Measurements from ENCODE around the gene GPALPP1. TPM values are rescaled to one million over a fixed set of nuclear protein-coding genes. Genes with fewer than 3 reads are reported as not detected.

The GPALPP1 gene
- total RNA-seq, 1 donor from 2014 or later: 27.7 TPM

- TF ChIP-seq CTCF (IDR thresholded peaks at IDR 0.05; ENCODE audit: partially characterized antibody, unreplicated experiment): peak; percentile 55
- Mint-ChIP-seq H3K4me3 (ENCODE audit: unreplicated experiment) (peak overlapping the region; percentile 82), H3K27me3 (ENCODE audit: unreplicated experiment) (peaks cover 4% of the 10 kb centered on the region), H3K36me3 (ENCODE audit: unreplicated experiment) (no peaks in the 10 kb centered on the region), H3K27ac (ENCODE audit: unreplicated experiment) (peak overlapping the region; percentile 46), H3K4me1 (ENCODE audit: low read depth, unreplicated experiment) (peaks cover 13% of the 10 kb centered on the region), H3K9me3 (ENCODE audit: unreplicated experiment) (peaks cover 3% of the 10 kb centered on the region)
- peak; percentile 81 for DNase-seq
Measured at GRCh38 chr13:45047394-45048310, 58.3 kb downstream of the GPALPP1 start.

- H3K4me1 Mint-ChIP-seq (ENCODE audit: low read depth, unreplicated experiment): peaks cover 16% of the 10 kb centered on the region
- no peak overlapping the region for H3K4me3 Mint-ChIP-seq (ENCODE audit: unreplicated experiment)
- no peak for TF ChIP-seq CTCF (IDR thresholded peaks at IDR 0.05; ENCODE audit: partially characterized antibody, unreplicated experiment)
- peaks cover 4% of the 10 kb centered on the region for H3K27me3 Mint-ChIP-seq (ENCODE audit: unreplicated experiment)
- H3K9me3 Mint-ChIP-seq (ENCODE audit: unreplicated experiment): peaks cover 3% of the 10 kb centered on the region
- no peak for DNase-seq
- no peaks in the 10 kb centered on the region for H3K36me3 Mint-ChIP-seq (ENCODE audit: unreplicated experiment)
- no peak overlapping the region for H3K27ac Mint-ChIP-seq (ENCODE audit: unreplicated experiment)
Measured at GRCh38 chr13:45048890-45049407, 59.6 kb downstream of the GPALPP1 start.

GRCh38 chr13:45049478-45049877 lies 60.1 kb downstream of the GPALPP1 start:
- TF ChIP-seq CTCF (IDR thresholded peaks at IDR 0.05; ENCODE audit: partially characterized antibody, unreplicated experiment): no peak
- Mint-ChIP-seq H3K27me3 (ENCODE audit: unreplicated experiment) (peaks cover 4% of the 10 kb centered on the region), H3K9me3 (ENCODE audit: unreplicated experiment) (peaks cover 3% of the 10 kb centered on the region), H3K27ac (ENCODE audit: unreplicated experiment) (no peak overlapping the region), H3K36me3 (ENCODE audit: unreplicated experiment) (no peaks in the 10 kb centered on the region), H3K4me3 (ENCODE audit: unreplicated experiment) (no peak overlapping the region), H3K4me1 (ENCODE audit: low read depth, unreplicated experiment) (peaks cover 16% of the 10 kb centered on the region)
- no peak for DNase-seq

GRCh38 chr13:45051315-45051714 lies 62.0 kb downstream of the GPALPP1 start:
- Mint-ChIP-seq H3K4me1 (ENCODE audit: low read depth, unreplicated experiment) (peaks cover 16% of the 10 kb centered on the region), H3K36me3 (ENCODE audit: unreplicated experiment) (no peaks in the 10 kb centered on the region), H3K9me3 (ENCODE audit: unreplicated experiment) (peaks cover 3% of the 10 kb centered on the region), H3K27ac (ENCODE audit: unreplicated experiment) (no peak overlapping the region), H3K27me3 (ENCODE audit: unreplicated experiment) (peaks cover 4% of the 10 kb centered on the region), H3K4me3 (ENCODE audit: unreplicated experiment) (no peak overlapping the region)
- no peak for DNase-seq
- no peak for TF ChIP-seq CTCF (IDR thresholded peaks at IDR 0.05; ENCODE audit: partially characterized antibody, unreplicated experiment)
